ENCODE results near the gene ALDH1L1.

ALDH1L1 gene

DNA sequence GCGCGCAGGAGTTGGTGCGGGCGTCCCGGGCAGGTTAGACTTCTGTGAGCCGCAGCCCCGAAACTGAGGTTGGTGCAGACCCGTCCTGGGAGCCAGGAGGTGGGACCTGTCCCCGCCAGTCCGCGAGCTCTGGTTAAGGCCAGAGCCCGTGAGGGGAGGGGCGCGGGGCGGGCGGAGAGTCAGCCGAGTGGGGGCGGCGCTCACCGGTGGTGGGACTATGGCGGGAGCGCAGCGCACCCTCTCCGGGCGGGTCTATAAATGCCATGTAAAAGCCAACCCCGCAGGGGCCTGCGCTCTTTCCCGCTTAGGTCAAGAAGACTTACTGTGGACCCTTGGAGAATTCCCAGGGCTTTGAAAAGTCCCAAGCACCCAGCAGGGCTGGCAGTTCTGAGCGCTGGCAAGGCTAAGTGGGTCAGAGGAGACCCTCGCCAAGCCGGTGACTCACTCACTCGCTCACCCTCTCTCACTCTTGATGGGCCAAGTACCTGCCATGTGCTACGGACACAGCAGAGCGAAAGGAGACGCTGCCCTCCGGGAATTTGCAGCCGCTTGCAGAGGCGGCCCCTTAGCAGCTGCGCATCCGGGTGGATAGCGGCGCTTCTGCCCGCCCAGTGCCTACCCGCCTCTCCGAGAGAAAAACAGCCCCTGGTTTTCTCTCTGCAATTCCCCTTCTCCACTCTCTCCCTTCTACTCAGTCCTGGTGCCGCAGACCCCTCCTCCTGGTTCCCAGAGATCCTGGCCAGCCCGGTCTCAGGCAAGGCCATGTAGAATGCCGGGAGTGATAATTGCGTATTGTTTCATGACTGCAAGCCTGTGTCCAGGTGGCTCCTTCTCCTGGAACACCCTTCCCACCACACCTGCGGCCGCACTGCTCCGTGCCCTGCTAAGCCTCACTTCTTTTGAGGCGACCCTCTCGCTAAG is at the start of gene ALDH1L1:
Gene ALDH1L1, minus strand, starts transcription at position 110 of the 921 bp plus-strand sequence. CDS start 19,607 bp downstream, outside the sequence.
- DNase-seq, result peak; percentile 67

DNA sequence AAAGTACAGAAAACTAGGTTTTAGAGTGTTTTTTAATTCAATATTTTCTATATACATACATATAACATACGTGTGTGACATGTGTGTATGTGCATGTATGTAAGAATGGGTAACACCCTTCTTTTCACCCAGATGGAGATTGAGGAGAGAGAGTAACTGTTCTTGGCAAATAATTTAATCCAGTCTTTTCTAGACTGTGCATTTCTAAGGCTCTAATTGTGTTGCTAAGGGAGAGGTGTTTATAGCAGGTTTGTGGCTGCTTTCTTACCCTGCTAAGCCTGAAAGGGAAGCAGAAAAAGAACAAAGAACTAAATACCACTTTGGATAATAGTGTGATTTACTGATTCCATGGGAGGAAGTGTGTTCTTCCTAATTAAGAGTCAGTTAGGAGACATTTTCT is 46.0 kb upstream of the ALDH1L1 start:
- no peak for DNase-seq

DNA sequence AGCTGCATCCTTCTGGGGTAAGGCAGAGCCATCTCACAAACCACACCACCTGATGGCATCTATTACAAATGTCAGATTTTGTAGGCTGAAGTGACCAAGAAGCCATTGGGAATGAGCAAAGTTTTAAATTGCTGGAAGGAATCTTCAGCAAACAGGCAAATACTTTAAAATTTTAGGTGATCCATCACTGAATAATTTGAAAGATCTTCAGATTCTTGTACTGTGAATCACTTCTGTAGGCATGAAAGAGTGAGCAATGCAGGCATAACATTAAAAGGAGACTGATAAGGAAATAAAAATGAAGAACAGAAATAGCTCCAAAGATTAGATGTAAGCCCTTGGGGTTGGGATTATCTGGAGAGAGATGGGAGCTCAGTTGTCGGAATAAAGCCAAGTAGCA is 36.0 kb upstream of the ALDH1L1 start:
- no peak for DNase-seq

DNA sequence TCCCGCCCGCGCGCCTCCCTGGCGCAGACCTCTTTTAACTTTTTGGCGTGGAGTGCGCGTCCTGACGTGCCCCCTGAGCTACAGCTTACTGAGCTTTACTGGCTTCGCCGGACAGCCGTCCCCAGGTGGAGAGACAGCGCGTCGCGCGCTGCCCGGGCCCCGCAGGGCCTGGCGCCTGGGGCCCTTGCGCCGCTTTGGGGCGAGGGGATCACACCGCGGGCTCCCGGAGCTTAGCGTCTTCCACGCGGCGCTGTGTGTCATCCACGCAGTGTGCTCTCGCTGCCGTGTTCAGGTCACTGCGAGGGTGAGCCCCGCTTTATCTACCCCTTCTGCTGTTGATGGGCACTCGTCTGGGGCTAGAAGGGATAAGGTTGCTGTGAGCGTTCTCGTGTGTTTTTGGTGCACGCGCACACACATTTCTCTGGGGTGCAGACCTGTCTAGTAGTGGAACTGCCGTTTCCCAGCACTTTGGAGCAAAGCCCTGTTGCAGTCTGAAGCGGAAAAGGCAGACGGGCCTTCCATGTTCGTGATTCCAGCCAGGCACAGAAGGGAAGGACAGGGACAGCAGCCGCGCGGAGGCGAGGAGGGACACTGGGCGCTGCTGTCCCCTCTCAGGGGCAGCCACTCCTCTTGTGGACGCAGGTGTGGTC is 33.1 kb upstream of the ALDH1L1 start:
- no peak for DNase-seq

DNA sequence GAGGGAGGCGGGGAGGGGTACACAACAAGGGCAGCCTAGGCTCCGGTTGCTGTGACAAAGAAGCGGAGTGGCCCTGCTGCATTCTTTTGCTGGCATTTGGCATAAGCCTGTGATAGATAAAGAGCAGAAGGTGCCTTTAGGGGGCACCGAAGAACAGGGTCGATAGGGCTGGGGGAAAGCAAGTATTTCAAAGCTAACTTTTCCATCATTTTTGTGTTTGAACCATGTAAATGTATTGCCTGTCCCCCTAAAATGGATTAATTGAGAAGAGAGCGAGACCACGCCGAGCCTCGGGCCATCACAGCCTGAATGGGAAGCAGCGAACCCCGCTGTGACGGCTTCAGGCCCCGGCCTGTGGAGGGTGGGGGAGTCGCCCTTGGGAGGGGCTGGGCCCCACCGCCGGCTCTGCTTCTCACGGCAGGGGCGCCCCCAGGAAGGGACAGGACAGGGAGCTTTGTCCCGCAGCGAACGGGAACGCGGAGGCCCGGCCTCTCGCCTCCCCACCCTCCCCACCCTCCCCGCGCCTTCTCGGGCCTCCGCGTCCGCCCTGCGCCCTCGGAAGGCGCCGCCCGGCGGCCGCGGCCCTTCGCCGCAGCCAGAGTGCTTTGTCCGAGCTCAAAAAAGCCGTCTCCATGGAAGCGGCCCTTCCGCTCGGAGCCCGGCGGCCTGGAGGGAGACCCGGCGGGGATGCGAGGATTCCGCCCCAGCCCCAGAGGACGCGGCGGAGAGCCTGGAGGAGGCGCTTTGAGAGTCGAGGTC is 32.4 kb upstream of the ALDH1L1 start:
- peak; percentile 62 for DNase-seq

DNA sequence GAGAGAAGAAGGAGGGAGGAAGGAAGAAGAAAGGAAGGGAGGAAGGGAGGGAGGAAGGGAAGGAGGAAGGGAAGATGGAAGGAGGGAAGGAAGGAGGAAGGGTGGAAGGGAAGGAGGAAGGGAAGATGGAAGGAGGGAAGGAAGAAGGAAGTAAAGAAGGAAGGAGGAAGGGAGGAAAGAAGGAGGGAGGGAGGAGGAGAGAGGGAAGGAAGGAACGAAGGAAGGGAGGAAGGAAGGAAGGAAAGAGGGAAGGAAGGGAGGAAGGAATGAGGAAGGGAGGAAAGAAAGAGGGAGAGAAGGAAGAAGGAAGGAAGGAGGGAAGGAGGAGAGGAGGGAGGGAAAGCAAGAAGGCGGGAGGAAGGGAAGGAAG is 31.8 kb upstream of the ALDH1L1 start:
- no peak for DNase-seq

DNA sequence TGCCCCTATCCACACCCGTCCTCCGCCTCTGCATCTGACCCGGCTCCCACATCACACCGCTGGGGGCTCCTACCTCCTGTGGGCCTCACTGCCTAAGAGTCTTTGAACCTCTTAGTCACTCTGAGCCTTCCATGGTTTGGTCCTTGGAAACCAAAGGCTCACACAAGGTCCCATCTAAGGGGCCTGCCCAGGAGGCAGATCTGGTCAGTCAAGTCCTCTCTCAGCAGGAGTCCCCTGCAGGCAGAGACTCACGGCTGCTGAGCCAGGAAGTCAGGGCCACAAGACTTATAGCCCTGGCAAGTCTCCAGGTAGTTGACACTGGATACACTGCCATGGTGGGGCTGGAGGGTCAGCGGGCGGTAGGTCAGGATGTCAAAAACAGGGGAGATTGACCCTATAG is 31.2 kb upstream of the ALDH1L1 start:
- no peak for DNase-seq

DNA sequence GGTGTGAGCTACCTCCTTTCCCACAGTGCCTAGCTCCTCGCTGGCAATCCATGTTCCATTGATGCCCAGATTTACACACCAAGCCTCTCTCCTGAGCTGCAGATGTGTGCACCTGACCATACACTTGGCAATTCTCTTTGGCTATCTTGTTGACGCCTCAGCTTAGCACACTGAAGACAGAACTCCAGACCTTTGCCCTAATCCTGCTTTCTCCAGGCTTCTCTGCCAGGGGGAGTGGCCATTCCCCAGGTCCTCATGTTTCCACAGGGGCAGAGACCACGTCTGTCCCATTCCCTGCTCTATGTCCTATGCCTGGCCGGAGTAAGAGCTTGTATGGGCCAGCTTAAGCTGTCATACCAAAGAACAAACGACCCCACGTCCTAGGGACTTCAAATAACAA is 30.2 kb upstream of the ALDH1L1 start:
- no peak for DNase-seq

DNA sequence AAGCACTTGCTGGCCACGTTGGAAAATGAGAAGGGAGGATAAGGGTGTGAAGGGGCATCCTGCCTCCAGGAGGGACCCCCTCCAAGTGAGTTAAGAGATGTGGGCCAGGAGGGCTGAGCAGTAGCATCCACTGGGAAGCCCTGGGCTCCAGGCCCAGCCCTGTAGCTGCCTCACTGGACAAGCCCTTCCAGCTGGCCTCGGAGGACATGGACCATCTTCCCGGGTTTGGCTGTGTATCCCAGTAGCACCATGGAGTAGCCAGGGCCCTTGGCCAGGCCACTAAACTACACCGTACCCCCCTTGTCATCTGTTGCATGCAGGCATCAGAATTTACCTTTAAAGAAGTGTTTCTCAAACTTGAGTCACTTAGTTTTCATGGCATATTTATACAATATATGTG is 29.4 kb upstream of the ALDH1L1 start:
- DNase-seq, result no peak

DNA sequence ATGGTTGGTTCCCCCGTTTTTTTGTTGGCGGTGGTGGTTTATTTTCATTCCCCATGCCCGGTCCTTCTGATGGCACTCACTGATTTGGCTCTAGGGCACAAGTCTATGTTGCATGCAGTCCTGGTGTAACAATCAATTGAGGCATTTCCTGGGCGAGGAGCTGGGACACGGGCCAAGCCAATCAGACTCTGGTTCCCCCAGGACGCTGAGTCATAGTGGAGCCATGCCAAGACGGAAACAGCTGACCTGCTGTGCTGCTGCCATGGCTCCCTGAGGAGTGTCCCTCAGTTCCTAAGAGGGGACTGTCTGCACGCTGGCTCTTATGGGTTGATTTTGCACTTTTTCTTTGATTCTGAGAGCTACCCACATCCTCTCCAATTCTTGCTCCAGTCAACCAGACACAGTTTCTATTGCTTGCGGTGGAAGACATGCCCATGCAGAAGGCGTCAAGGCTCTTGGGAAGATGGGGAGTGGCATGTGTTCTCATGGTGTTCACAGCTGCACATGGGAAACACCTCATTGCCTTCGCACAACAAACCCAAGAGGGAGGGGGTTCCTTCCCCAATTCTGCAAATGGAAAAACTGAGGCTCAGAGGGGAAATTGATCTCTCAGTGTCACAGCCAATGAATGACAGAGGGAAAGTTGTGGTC is 28.3 kb upstream of the ALDH1L1 start:
- peak; percentile 54 for DNase-seq

DNA sequence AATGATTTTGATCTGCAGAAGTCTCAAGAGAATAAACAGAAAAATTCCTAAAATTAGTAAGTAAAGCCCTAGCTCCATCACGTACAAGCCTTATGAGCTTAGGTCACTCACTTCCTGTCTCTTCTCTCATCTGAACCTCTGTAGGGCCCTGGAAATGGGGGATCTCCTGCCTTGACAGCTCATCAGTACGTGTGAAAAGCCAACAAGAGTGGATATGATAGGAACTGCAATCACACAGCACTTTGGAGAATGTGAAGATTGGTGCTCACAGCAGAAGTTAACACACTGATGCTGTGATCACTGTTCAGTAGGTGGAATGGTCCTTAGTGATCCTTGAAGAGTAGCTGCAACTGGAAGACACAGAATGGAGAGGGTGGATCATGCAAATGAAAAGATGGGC is 27.8 kb upstream of the ALDH1L1 start:
- no peak for DNase-seq

DNA sequence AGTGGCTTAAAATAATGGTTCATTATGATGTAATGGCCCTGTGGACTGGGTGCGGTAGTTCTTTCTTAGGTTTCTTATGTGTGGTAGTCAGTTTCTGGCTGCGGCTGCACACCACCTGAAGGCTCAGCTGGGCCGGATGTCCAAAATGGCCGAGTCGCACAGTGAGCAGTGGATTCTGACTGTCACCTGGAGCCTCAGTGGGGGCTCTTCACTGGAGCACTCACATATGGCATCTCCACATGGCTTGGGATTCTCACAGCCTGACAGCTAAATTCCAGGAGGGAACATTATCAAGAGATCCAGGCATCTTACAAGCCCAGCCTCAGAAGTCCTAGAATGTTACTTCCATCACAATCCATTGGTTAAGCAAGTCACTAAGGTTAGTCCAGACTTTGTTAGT is 26.8 kb upstream of the ALDH1L1 start:
- DNase-seq, result no peak

DNA sequence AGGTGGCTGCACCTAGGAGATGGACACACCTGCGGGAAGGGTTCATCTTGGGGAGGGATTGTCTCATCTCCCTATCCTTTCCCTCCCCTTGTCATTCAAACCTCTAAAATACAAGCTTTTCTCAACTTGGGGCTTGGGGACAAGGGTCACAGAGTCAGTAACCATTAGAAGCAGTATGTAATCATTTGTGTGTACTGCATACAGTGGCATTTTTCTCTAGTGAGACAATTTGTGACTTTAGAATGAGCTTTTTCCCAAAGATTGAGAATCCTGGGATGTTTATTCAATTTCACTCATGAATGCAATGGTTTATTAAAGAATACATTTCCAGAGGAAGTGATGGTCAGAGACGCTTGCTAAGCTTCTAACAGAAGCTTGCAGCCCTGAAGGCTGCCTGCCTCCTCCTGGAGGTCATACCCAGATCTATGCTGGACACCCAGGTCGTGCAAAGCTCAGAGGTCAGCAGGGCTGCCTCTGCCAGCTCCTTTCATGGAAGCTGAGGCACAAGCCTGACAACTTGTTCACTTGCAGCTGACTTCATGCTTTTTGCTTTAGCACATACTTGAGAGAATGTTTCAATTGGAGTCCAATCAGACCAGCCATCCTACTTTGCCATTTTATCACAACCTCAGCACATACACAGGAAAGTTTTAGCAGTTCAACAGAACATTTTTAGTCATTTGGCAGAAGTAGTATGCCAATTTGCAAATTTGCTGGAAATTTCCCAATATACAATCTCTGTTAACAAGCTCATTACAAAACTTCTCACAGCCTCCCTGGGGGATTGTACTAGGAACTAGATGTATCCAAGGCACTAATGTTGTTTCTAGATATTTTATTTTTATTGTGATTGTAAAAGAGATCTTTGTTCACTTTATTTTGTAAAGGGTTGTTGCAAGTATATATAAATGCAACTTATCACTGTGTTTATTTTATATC is 25.6 kb upstream of the ALDH1L1 start:
- DNase-seq, result no peak

DNA sequence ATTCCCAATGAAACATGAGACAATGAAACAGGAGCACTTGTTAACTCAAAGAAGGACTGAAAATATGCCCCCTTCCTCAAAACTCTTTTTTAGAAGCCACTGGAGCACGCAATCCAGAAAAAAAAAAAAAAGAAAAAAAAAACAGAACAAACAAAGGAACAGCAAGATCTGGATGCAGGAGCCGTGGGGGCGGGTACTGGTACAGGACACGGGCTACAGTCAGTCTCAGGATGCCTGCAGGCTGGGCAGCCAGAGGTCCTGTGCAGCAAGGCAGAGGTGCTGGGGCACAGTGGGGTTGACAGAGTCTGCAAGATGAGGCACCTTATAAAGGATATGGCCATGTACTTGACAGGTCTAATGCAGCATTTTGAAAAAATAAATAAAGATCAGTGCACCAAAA is 22.3 kb upstream of the ALDH1L1 start:
- no peak for DNase-seq

DNA sequence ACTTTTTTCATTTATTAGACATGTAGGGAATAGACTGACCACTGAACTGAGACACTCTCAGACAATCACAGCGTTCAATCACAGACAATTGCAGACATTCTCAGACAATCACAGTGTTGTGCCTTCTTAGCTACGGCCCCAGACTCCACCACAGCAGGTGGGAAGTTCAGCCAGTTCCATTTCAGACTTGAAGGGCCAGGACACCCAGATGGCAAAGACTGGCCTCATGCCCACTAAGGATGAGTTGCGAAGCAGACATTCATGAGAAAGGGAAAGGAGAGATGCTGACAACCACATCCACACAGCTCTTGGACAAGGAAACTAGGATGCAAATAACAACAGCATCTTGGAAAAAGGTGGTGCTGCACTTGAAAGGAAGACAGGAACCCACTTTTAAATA is 21.9 kb upstream of the ALDH1L1 start:
- DNase-seq, result no peak

DNA sequence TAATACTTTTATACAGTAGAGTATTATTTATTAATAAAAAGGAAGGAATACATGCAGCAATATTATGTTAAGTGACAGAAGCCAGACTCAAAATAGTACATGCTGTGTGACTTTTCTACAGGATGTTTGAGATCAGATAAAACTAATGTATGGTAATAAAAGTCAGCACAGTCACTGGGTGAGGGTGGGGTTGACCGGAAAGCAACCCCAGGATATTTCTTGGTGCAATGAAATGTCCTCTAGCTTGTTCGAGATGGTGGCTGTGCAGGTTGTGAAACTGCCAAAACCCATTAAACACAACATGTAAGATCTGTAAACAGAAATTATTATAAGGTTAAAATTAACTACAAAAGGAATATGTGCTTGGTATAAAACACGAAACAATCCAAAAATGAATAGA is 20.8 kb upstream of the ALDH1L1 start:
- no peak for DNase-seq

DNA sequence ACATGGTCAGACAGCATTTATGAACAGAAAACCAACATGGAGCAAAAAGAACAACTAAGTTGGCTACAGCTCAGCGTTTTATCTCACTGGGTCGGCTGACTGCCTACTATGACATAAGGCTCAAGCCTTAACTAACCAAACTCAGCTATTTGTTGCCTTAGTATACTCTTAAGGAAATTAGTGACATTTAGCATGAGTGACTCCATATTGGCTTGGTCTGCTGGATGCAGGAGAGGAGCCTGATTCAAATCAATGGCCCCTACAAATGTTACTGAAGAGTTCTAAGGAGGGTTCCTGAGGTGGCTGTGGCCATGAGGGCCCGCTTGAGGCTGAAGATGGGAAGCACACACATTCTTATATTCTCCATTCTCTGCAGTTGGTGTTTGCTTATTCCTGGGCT is 20.1 kb upstream of the ALDH1L1 start:
- DNase-seq, result no peak

DNA sequence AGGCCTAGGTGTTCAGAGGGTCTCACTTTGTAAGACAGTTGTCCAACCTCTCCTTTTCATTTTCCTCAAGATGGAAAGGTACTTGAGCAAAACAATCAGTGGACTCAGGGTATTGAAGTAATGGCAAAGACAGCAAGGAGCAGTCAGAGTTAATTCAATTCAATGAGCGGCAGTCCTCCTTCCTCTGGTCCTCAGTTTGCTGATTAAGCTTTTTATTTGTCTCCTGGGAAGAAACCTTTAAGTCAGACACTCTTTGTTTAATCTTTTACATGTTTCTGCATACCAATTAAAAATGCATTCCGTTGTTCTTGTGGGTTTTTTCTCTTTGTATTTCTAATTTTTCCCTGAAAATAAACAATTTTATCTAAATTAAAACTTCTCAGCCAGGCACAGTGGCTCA is 18.9 kb upstream of the ALDH1L1 start:
- DNase-seq, result no peak

DNA sequence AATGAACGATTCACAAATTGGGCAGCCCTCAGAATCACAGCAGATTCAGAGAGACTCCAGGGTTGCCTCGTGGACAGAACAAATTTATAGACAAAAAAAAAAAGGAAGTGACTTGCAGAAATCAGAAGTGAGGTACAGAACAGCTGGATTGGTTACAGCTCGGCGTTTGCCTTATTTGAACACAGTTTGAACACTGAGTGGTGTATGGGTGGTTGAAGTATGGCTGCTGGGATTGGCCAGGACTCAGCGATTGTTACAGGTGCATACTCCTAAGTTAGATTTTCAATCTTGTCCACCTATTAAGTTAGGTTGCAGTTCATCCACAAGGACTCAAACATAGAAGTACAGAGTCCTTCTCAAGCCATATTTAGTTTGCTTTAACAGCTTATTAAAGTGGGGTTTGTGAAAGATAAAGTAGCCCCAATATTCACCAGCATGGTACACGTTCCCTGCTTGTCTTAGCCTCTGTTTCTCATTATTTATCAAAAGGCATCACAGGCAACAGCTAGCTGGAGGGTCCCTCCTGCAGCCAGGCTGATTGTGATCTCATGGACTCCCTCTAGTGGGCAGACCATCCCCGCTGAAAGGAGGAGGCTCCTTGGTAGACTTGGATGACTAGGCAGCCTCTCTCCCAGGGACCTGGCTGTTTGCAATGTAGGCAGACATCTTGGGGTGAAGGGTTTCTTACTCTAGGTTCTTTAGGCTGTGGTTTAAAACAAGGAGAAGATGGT is 17.6 kb upstream of the ALDH1L1 start:
- peak; percentile 46 for DNase-seq

DNA sequence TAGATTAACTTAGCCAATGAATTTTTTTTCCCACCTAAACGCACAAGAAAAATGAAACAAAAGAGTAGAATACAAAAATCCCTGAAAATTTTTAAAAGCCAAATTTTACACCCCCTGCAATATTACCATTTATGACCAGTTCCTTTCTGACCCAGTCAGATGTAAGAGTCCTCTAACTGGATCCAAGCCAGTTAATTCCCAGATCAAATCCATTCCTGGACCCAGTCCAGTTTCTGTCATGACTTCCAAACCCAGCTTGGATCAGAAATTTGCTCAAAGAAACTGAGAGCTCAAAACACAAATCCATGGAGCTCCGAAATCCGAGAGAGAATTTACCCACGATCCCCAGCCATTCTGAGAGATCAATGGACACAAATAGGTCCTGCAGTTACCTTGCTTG is 17.0 kb upstream of the ALDH1L1 start:
- DNase-seq, result no peak

DNA sequence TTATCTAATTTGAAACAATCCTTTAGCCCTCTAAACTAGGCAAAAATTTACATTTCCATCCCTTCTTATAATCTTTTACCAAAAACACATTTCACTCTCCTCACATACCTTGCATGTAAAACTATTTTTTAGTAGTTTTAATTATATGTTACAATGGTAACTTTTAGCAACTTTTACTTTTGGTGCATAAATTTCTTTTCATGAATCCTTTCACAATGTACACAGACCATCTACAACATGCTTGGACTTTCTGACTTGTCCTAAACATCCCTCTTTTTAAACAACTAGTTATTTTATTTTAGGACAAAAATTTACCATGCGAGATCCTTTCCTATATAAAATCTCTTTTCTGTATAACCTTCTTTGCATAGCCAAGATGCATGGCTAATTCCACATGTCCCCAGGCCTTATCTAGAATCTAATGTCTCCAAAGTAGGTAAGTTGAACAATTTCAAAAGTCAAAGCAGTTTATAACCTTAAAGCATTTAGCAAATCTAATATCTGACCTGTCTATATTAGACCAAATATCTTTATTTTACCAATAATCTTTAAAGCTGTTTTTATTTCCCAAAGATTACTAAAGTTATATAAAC is 14.4 kb upstream of the ALDH1L1 start:
- DNase-seq, result no peak
